NCI-H1092 treated with DMSO at 0.1 percent for 48 hours (cell line): ENCODE data around the gene OLIG2.
A peak's percentile ranks its signal among the peaks of the same experiment; 100 is the strongest.

Experiments used
- DNase-seq: peaks from one replicate; lab custom pipeline; 2025; lab: John Stamatoyannopoulos, UW

The OLIG2 gene

DNA sequence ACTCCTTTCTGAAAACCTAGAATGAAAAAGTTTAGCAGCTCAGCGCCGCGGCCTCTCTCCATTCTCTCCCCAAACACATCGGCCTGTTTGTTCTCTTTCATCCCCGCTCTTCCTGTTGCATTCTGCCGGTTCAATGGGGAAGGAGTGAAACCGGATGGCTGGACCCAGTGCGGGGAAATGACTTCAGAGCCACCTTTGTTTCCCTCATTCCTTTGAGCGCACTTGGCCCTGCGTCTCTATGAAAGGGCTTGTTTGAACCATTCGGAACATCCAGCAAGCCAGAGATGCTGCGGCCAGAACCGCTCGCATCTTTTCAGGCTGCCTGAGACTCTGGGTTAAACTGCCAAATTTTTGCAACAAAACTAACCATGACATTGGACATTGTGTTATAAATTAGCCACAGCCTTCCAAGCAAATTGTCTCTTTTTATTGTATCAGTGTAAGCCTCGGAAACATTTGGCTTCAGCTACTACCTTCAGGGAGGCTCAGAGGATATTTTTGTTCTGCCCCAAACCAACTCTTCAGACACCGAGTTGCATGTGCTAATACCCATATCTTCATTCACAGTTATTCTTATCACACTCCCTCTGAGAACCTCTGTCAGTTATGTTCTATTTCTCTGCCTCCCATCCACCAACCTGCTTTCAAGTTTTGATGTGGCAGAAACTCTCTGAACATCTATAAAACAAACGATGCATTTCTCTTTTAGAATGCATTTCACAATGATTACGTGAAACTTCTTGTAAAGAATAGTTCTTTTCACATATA is 39.1 kb downstream of the OLIG2 start:
- DNase-seq, result no peak

GRCh38 chr21:33067043-33067442 is 41.3 kb downstream of the OLIG2 start:
- DNase-seq, result no peak

DNA sequence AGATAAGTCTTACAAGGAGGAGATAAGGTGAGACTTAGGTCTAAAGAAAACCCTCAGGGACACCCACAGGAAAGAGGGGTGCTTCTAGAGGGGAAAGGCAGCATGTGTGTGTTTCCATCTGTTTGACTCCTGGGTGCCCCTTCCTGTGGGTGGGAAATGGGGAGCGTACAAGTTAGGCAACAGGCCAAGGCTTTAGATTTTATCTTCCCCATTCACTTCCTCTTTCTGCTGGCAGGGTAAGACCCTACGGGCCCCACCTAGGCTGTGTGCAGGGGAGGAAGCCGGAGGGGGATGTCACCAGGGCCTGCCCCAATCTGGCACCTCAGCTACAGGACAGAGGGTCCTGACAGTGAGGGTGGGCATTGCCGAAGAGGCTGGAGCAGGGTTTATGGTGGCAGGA is 41.7 kb downstream of the OLIG2 start:
- DNase-seq, result no peak

DNA sequence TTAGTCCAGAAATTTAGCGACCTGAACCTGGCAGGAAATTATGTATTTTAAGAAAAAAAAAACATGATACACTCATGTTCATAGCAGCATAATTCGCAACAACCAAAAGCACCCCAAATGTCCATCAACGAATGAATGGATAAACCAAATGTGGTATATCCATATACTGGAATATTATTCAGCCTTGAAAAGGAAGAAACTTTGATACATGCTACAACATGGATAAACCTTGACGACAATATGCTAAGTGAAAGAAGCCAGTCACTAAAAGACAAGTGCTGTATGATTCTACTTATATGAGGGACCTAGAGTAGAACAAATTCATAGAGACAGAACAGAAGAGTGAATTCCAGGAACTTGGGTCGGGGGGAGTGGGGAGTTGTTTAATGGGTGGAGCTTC is 43.5 kb downstream of the OLIG2 start:
- DNase-seq, result no peak

GRCh38 chr21:33069645-33069993 is 43.9 kb downstream of the OLIG2 start:
- DNase-seq, result no peak

DNA sequence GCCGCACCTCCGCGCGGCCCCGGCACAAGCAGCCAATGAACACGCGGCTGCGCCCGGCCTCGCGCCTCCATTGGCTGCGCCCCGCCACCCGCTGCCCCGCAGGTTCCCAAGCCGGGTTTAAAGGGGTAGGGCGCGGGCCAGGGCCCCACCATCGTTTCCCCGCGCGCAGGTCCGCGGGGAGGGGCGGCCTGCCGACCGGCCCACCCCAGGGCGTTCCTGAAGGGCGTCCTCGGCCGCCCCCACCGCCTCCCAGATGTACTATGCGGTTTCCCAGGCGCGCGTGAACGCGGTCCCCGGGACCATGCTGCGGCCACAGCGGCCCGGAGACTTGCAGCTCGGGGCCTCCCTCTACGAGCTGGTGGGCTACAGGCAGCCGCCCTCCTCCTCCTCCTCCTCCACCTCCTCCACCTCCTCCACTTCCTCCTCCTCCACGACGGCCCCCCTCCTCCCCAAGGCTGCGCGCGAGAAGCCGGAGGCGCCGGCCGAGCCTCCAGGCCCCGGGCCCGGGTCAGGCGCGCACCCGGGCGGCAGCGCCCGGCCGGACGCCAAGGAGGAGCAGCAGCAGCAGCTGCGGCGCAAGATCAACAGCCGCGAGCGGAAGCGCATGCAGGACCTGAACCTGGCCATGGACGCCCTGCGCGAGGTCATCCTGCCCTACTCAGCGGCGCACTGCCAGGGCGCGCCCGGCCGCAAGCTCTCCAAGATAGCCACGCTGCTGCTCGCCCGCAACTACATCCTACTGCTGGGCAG is 44.4 kb downstream of the OLIG2 start, which contains the start of gene OLIG1:
TSS of gene OLIG1 (plus strand) at position 148 of the 750 bp plus-strand sequence. CDS start at position 254, 106 bp downstream.
- peak; percentile 22 for DNase-seq

DNA sequence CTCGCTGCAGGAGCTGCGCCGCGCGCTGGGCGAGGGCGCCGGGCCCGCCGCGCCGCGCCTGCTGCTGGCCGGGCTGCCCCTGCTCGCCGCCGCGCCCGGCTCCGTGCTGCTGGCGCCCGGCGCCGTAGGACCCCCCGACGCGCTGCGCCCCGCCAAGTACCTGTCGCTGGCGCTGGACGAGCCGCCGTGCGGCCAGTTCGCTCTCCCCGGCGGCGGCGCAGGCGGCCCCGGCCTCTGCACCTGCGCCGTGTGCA is 44.9 kb downstream of the OLIG2 start:
- DNase-seq, result no peak

GRCh38 chr21:33070998-33071769 is 45.4 kb downstream of the OLIG2 start:
- no peak for DNase-seq

DNA sequence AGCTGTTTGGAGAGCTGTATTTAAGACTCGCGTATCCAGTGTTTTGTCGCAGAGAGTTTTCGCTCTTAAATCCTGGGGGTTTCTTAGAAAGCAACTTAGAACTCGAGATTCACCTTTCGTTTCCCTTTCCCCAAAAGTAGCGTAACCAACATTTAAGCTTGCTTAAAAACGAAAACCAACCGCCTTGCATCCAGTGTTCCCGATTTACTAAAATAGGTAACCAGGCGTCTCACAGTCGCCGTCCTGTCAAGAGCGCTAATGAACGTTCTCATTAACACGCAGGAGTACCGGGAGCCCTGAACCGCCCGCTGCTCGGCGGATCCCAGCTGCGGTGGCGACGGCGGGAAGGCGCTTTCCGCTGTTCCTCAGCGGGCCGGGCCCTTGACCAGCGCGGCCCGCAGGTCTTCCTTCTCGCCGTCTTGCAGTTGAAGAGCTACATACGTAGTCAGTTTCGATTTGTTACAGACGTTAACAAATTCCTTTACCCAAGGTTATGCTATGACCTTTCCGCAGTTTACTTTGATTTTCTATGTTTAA is 46.1 kb downstream of the OLIG2 start:
- no peak for DNase-seq

DNA sequence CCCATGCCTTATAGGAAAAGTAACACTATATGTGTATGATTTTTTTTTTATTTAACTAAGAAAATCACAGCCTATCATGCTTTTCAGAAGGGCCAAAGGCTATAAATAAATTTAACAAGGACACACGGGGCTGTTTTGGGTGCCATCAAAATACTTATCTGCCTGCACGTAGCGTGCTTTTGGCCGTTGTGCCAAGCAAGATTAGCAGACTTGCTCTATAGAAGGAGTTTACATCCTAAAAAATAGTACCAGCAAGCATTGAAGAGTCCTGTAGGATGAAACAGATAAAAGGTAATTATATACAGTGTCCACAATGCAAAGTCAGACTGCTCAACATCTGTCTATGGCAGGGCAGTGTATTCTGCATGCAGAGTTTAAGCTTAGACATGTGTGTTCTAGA is 47.9 kb downstream of the OLIG2 start:
- DNase-seq, result no peak

DNA sequence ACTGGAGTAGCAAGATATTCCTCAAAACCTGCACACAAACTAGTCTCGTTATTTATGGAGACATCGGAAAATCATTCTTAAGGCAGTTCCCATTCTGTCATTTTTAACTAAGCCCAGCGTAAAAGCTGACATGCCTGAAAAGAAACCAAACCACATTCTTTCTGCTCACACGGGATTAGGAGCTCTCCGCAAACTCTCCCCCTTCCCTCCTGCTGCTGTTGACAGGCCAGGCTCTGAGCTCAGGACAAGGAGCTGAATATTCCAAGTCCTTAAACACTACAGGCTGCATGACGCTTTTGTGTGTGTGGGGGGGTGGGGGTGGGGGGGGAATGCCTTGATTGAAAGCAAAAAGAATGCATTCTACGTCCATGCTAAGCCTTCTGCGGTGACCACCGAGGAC is 49.4 kb downstream of the OLIG2 start:
- no peak for DNase-seq

GRCh38 chr21:33075596-33076195 is 50.0 kb downstream of the OLIG2 start:
- no peak for DNase-seq

GRCh38 chr21:33076600-33077329 is 51.0 kb downstream of the OLIG2 start:
- DNase-seq, result no peak
